ENCODE results near the gene C20orf144.

C20orf144 gene

GRCh38 chr20:33655164-33655563 lies 7.0 kb upstream of the C20orf144 start:
- H3K27me3 Mint-ChIP-seq = no peaks in the 10 kb centered on the region
- H3K27ac Mint-ChIP-seq = peak overlapping the region; percentile 2
- H3K9me3 Mint-ChIP-seq = no peaks in the 10 kb centered on the region
- H3K4me1 Mint-ChIP-seq (ENCODE audit: low read depth) = peaks cover 36% of the 10 kb centered on the region
- no peak overlapping the region for H3K4me3 Mint-ChIP-seq
- no peak for DNase-seq
- H3K36me3 Mint-ChIP-seq (ENCODE audit: low read depth) = peaks cover 7% of the 10 kb centered on the region

- no peaks in the 10 kb centered on the region for H3K27me3 Mint-ChIP-seq
- H3K4me3 Mint-ChIP-seq = no peak overlapping the region
- DNase-seq = no peak
- H3K4me1 Mint-ChIP-seq (ENCODE audit: low read depth) = peaks cover 30% of the 10 kb centered on the region
- no peaks in the 10 kb centered on the region for H3K9me3 Mint-ChIP-seq
- H3K36me3 Mint-ChIP-seq (ENCODE audit: low read depth) = peaks cover 7% of the 10 kb centered on the region
- no peak overlapping the region for H3K27ac Mint-ChIP-seq
These were observed 5.9 kb upstream of the C20orf144 start for GRCh38 chr20:33656010-33656782.

- DNase-seq = no peak
- no peaks in the 10 kb centered on the region for H3K27me3 Mint-ChIP-seq
- peaks cover 7% of the 10 kb centered on the region for H3K36me3 Mint-ChIP-seq (ENCODE audit: low read depth)
These were observed 5.1 kb upstream of the C20orf144 start for GRCh38 chr20:33656783-33657703.

GRCh38 chr20:33657704-33658095 lies 4.4 kb upstream of the C20orf144 start:
- no peaks in the 10 kb centered on the region for H3K27me3 Mint-ChIP-seq
- H3K27ac Mint-ChIP-seq = no peak overlapping the region
- peaks cover 18% of the 10 kb centered on the region for H3K4me1 Mint-ChIP-seq (ENCODE audit: low read depth)
- H3K36me3 Mint-ChIP-seq (ENCODE audit: low read depth) = peaks cover 7% of the 10 kb centered on the region
- H3K9me3 Mint-ChIP-seq = no peaks in the 10 kb centered on the region
- H3K4me3 Mint-ChIP-seq = no peak overlapping the region
- DNase-seq = no peak

More at GRCh38 chr20:33656783-33657703, 5.1 kb upstream of the C20orf144 start:
- Mint-ChIP-seq H3K27ac (no peak overlapping the region), H3K9me3 (no peaks in the 10 kb centered on the region), H3K4me1 (ENCODE audit: low read depth) (peaks cover 22% of the 10 kb centered on the region), H3K4me3 (no peak overlapping the region)

- DNase-seq = no peak
- Mint-ChIP-seq H3K27ac (no peak overlapping the region), H3K36me3 (ENCODE audit: low read depth) (peaks cover 7% of the 10 kb centered on the region), H3K4me3 (no peak overlapping the region), H3K4me1 (ENCODE audit: low read depth) (peaks cover 14% of the 10 kb centered on the region), H3K9me3 (no peaks in the 10 kb centered on the region), H3K27me3 (no peaks in the 10 kb centered on the region)
These were observed 3.6 kb upstream of the C20orf144 start for GRCh38 chr20:33658510-33658909.

- peaks cover 10% of the 10 kb centered on the region for H3K4me1 Mint-ChIP-seq (ENCODE audit: low read depth)
- no peaks in the 10 kb centered on the region for H3K27me3 Mint-ChIP-seq
- H3K27ac Mint-ChIP-seq = no peak overlapping the region
- H3K36me3 Mint-ChIP-seq (ENCODE audit: low read depth) = peaks cover 7% of the 10 kb centered on the region
- no peak overlapping the region for H3K4me3 Mint-ChIP-seq
- no peak for DNase-seq
- no peaks in the 10 kb centered on the region for H3K9me3 Mint-ChIP-seq
These were observed 3.2 kb upstream of the C20orf144 start for GRCh38 chr20:33658929-33659328.

GRCh38 chr20:33659341-33660034 lies 2.6 kb upstream of the C20orf144 start:
- Mint-ChIP-seq H3K27me3 (no peaks in the 10 kb centered on the region), H3K4me1 (ENCODE audit: low read depth) (peaks cover 10% of the 10 kb centered on the region), H3K9me3 (no peaks in the 10 kb centered on the region), H3K36me3 (ENCODE audit: low read depth) (peaks cover 10% of the 10 kb centered on the region), H3K27ac (no peak overlapping the region), H3K4me3 (no peak overlapping the region)
- DNase-seq = no peak

GRCh38 chr20:33660035-33660684 lies 2.0 kb upstream of the C20orf144 start:
- H3K36me3 Mint-ChIP-seq (ENCODE audit: low read depth) = peaks cover 10% of the 10 kb centered on the region
- H3K27me3 Mint-ChIP-seq = no peaks in the 10 kb centered on the region
- no peak for DNase-seq
- no peak overlapping the region for H3K4me3 Mint-ChIP-seq
- no peak overlapping the region for H3K27ac Mint-ChIP-seq
- H3K9me3 Mint-ChIP-seq = no peaks in the 10 kb centered on the region
- H3K4me1 Mint-ChIP-seq (ENCODE audit: low read depth) = peaks cover 17% of the 10 kb centered on the region

- H3K4me3 Mint-ChIP-seq = no peak overlapping the region
- H3K27me3 Mint-ChIP-seq = no peaks in the 10 kb centered on the region
- H3K9me3 Mint-ChIP-seq = no peaks in the 10 kb centered on the region
- DNase-seq = no peak
- H3K36me3 Mint-ChIP-seq (ENCODE audit: low read depth) = peaks cover 10% of the 10 kb centered on the region
- H3K27ac Mint-ChIP-seq = no peak overlapping the region
- peaks cover 21% of the 10 kb centered on the region for H3K4me1 Mint-ChIP-seq (ENCODE audit: low read depth)
These were observed 1.5 kb upstream of the C20orf144 start for GRCh38 chr20:33660685-33661058.

- Mint-ChIP-seq H3K9me3 (no peaks in the 10 kb centered on the region), H3K36me3 (ENCODE audit: low read depth) (peaks cover 19% of the 10 kb centered on the region), H3K27me3 (no peaks in the 10 kb centered on the region), H3K4me1 (ENCODE audit: low read depth) (peaks cover 34% of the 10 kb centered on the region), H3K27ac (peak overlapping the region; percentile 91), H3K4me3 (peak overlapping the region; percentile 84)
- DNase-seq = peak; percentile 90
These were observed 1.3 kb downstream of the C20orf144 start for GRCh38 chr20:33663161-33664084.

DNA sequence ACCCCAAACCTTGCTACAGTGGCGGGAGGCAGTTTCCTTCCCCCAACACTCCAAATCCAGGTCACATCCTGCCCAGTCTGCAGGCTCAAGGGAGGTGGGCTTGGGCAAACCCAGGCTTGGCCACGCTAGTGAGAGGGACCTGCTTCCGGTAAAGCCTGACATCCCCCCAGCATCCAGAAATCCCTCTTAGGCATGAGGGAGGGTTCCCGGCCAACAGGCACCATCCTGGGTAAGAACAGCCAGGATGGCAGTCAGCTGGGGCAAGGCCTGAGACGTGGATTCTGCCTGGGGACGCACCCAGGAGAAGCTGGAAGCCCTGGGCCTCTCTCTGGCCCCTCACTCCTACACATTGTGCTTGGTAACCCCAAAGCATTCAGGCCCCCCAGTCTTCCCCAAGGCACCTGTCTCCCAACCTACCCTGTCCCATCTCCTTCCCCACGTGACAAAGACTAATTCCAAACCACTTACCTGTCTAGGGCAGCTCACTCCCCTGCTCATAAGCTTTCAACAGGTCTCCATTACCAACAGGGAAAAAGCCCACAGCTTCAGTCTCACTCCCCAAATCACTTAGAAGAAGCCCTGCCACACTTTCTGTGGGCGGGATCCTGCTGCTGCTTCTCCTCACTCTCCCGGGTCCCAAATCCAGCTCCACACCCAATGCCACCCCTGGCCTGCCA lies 2.1 kb downstream of the C20orf144 start:
- DNase-seq = no peak
- Mint-ChIP-seq H3K27me3 (no peaks in the 10 kb centered on the region), H3K9me3 (no peaks in the 10 kb centered on the region), H3K27ac (peak overlapping the region; percentile 91), H3K4me1 (ENCODE audit: low read depth) (peaks cover 40% of the 10 kb centered on the region), H3K36me3 (ENCODE audit: low read depth) (peaks cover 23% of the 10 kb centered on the region), H3K4me3 (peak overlapping the region; percentile 84)

DNA sequence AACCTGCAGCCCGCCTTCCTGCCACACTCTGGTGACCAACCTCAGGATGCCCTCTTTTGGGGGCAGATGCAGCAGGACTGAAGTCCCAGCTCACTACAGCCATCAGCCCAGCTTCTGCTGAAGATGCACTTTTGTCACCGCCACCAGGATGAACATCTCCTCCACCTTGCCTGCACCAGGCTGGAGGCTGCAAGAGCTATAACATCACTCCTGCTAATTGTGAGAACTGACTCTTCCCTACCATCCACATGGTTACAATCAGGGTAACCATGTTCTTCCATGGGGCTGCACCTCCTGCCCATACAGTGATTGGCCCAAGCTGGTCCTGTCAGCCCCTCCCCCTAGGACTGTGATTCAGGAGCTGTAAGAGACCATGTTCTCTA lies 2.6 kb downstream of the C20orf144 start:
- peaks cover 40% of the 10 kb centered on the region for H3K4me1 Mint-ChIP-seq (ENCODE audit: low read depth)
- peak overlapping the region; percentile 91 for H3K27ac Mint-ChIP-seq
- DNase-seq = no peak
- H3K36me3 Mint-ChIP-seq (ENCODE audit: low read depth) = peaks cover 23% of the 10 kb centered on the region
- H3K4me3 Mint-ChIP-seq = peak overlapping the region; percentile 84
- no peaks in the 10 kb centered on the region for H3K9me3 Mint-ChIP-seq
- H3K27me3 Mint-ChIP-seq = no peaks in the 10 kb centered on the region

Measured in activated T-cell treated with anti-CD3 and anti-CD28 coated beads, Interleukin-2, amount 50 U/mL, for 24 hours (primary cell).